HepG2 (cell line): Measurements from ENCODE around the gene DDIT4. TPM values are rescaled to one million over a fixed set of nuclear protein-coding genes. Genes with fewer than 3 reads are reported as not detected.

ENCODE experiments used
- ATM ChIP-seq: fragments of 450-650 bp; IDR thresholded peaks from 2 replicates; pipeline ENCODE4 v1.7.1; 2017; ENCODE audit warnings: mild to moderate bottlenecking, borderline replicate concordance
- ELF3 ChIP-seq: IDR thresholded peaks from 2 replicates; pipeline ENCODE4 v1.6.1; 2016; ENCODE audit warnings: missing genetic modification reagents, missing compliant biosample characterization
- FOSL1 ChIP-seq: sonication (generic); formaldehyde crosslinking; IDR thresholded peaks from 2 replicates; pipeline ENCODE4 v1.9.0; 2021; ENCODE audit warnings: missing genetic modification reagents, borderline replicate concordance
- HDAC1 ChIP-seq: sonication (generic); formaldehyde crosslinking; IDR thresholded peaks from 2 replicates; pipeline ENCODE4 v1.5.1; 2020; ENCODE audit warnings: mild to moderate bottlenecking, missing genetic modification reagents
- IRF2 ChIP-seq: IDR thresholded peaks from 2 replicates; pipeline ENCODE4 v1.6.1; 2018; ENCODE audit warnings: missing genetic modification reagents, missing compliant biosample characterization
- IRX3 ChIP-seq: sonication (generic); formaldehyde crosslinking; IDR thresholded peaks from 2 replicates; pipeline ENCODE4 v1.8.1; 2023; ENCODE audit warnings: mild to moderate bottlenecking, low read depth, missing genetic modification reagents, borderline replicate concordance
- PHF20 ChIP-seq: sonication (generic); formaldehyde crosslinking; IDR thresholded peaks from 2 replicates; pipeline ENCODE4 v1.5.0; 2020; ENCODE audit warnings: mild to moderate bottlenecking, missing genetic modification reagents
- RAD21 ChIP-seq: fragments of 450-650 bp; formaldehyde crosslinking; IDR thresholded peaks from 2 replicates; pipeline ENCODE4 v1.5.0; 2020; ENCODE audit warnings: mild to moderate bottlenecking
- SAFB2 ChIP-seq: sonication (generic); formaldehyde crosslinking; IDR thresholded peaks from 2 replicates; pipeline ENCODE4 v1.5.1; 2020; ENCODE audit warnings: missing genetic modification reagents, low read depth, mild to moderate bottlenecking, borderline replicate concordance
- SIN3B ChIP-seq: fragments of 150-350 bp; IDR thresholded peaks from 2 replicates; pipeline ENCODE4 v1.6.1; 2014; ENCODE audit warnings: low read length
- SIX1 ChIP-seq: sonication (generic); formaldehyde crosslinking; IDR thresholded peaks from 2 replicates; pipeline ENCODE4 v1.4.0; 2020; ENCODE audit warnings: missing genetic modification reagents, borderline replicate concordance
- SNAPC2 ChIP-seq: sonication (generic); formaldehyde crosslinking; IDR thresholded peaks from 2 replicates; pipeline ENCODE4 v1.8.1; 2022; ENCODE audit warnings: mild to moderate bottlenecking, missing genetic modification reagents
- SRSF1 ChIP-seq: fragments of 200-400 bp; formaldehyde crosslinking; optimal IDR thresholded peaks from 2 replicates; pipeline ENCODE3; 2017; ENCODE audit warnings: mild to moderate bottlenecking, low read depth, low read length, moderate library complexity
- XBP1 ChIP-seq: sonication (generic); formaldehyde crosslinking; IDR thresholded peaks from 2 replicates; pipeline ENCODE4 v1.5.0; 2020; ENCODE audit warnings: missing genetic modification reagents
- ZBTB8A ChIP-seq: sonication (generic); formaldehyde crosslinking; IDR thresholded peaks from 2 replicates; pipeline ENCODE4 v1.4.0; 2020; ENCODE audit warnings: mild to moderate bottlenecking, low read depth, missing genetic modification reagents, borderline replicate concordance
- ZNF207 ChIP-seq: fragments of 450-650 bp; IDR thresholded peaks from 2 replicates; pipeline ENCODE4 v1.6.1; 2016; ENCODE audit warnings: antibody characterized with exemption, borderline replicate concordance
- ZNF282 ChIP-seq: fragments of 450-650 bp; IDR thresholded peaks from 2 replicates; pipeline ENCODE4 v1.6.1; 2018; ENCODE audit not compliant: partially characterized antibody
- ZNF333 ChIP-seq: sonication (generic); formaldehyde crosslinking; IDR thresholded peaks from 2 replicates; pipeline ENCODE4 v1.4.0; 2020; ENCODE audit warnings: mild to moderate bottlenecking, missing genetic modification reagents, borderline replicate concordance
- ZSCAN12 ChIP-seq: sonication (generic); formaldehyde crosslinking; IDR thresholded peaks from 2 replicates; pipeline ENCODE4 v1.9.0; 2021; ENCODE audit warnings: mild to moderate bottlenecking, missing genetic modification reagents
- polyA plus RNA-seq, 8 experiments: library from polyadenylated mRNA; depleted of rRNA in 3 of 8; stranded (reverse) in 7 of 8; unstranded in 1 of 8; fragments of >200 nt; fragmentation: Illumina TruSeq in 4 of 8; extraction: Trizol in 4 of 8; gene quantifications; 2 replicates each; pipeline versions ENCODE4 v1.2.1 to v1.2.3, GENCODE V29; 2011 to 2016; ENCODE audit warnings: low read depth in 4 of 8, missing spikeins in 1 of 8, mixed read lengths in 1 of 8; ENCODE audit not compliant: insufficient read depth in 1 of 8
- total RNA-seq, 5 experiments: library from RNA; depleted of rRNA; stranded (reverse); fragments of >200 nt; fragmentation: Illumina TruSeq; extraction: Trizol; gene quantifications; 2 replicates each; pipeline ENCODE4 v1.2.3, GENCODE V29; 2016; ENCODE audit warnings: low read depth in 1 of 5
- TF ChIP-seq, protein P1 (sequence below): sonication (generic); formaldehyde crosslinking; IDR thresholded peaks from 2 replicates; pipeline ENCODE4 v1.4.0; 2020; ENCODE audit warnings: mild to moderate bottlenecking, low read depth, missing genetic modification reagents
- TF ChIP-seq, protein P2 (sequence below): sonication (generic); formaldehyde crosslinking; IDR thresholded peaks from 2 replicates; pipeline ENCODE4 v1.4.0; 2020; ENCODE audit warnings: mild to moderate bottlenecking, missing genetic modification reagents, borderline replicate concordance
- TF ChIP-seq, protein P3 (sequence below): sonication (generic); formaldehyde crosslinking; IDR thresholded peaks from 2 replicates; pipeline ENCODE4 v1.4.0; 2020; ENCODE audit warnings: missing genetic modification reagents

DDIT4 gene
- total and polyA plus RNA-seq, 2 of the 13 experiments (the other 11 are each of a cell fraction or from before 2014, with no cell fraction given) = 35.6 to 40.7 TPM

DNA sequence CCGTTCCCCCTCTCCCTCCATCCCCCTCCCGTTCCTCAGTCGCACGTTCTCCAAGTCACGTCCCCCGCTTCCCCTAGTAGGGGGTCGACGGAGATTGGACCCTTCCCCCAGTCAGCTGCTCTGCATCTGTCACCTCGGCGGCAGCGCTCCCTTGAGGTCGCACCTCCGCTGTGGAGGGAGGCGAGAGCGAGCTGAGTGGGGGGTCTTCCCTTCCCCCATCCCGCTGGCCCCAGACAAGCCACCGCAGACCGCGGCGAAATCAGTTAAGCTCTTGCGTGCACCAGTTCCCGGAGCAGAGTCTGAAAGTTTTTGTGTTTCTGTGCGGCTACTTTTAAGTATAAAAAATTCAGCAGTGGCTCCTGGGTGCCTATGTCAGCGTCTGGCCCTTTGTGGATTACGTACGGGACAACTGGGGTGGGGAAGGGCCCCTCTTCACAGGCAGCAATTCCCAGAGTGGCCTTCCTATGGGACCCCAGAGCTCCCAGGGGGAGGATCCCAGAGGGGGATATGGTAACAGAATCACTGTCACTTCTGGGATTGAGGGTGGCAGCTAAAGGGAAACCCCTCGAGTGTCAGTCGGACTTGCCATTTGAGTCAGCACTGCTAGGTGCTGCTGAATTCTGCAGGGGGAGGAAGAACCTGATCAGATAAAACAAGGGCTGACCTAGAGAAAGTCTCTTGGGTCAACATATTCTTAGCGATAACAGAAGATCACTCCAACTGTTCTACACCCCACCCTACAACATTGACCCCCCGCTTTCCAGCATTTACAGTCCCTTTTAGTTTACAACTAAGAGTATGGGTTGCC lies 12.5 kb upstream of the DDIT4 start (continued):
- TF ChIP-seq SAFB2 (CRISPR knock-in tag) (0 out of 2 replicates have a peak, but pooled peaks have one; percentile 29), HDAC1 (CRISPR knock-in tag) (peak; percentile 77), FOSL1 (CRISPR knock-in tag) (no peak), SIX1 (CRISPR knock-in tag) (0 out of 2 replicates have a peak, but pooled peaks have one; percentile 3), ZBTB8A (no peak), ATM (no peak), SNAPC2 (CRISPR knock-in tag) (peak; percentile 87; the same call in 1 of the 2 replicates), IRX3 (CRISPR knock-in tag) (no peak), PHF20 (CRISPR knock-in tag) (no peak), IRF2 (CRISPR knock-in tag) (peak; percentile 43; the same call in 1 of the 2 replicates), ZSCAN12 (CRISPR knock-in tag) (no peak), ZNF282 (no peak), ZNF207 (no peak), ELF3 (CRISPR knock-in tag) (peak; percentile 55), SRSF1 (no peak), ZNF333 (no peak), SIN3B (no peak), RAD21 (CRISPR knock-in tag) (no peak), XBP1 (CRISPR knock-in tag) (peak; percentile 63; the same call in 1 of the 2 replicates)
- TF ChIP-seq, protein P1, sequence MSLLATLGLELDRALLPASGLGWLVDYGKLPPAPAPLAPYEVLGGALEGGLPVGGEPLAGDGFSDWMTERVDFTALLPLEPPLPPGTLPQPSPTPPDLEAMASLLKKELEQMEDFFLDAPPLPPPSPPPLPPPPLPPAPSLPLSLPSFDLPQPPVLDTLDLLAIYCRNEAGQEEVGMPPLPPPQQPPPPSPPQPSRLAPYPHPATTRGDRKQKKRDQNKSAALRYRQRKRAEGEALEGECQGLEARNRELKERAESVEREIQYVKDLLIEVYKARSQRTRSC = no peak
- TF ChIP-seq, protein P2, sequence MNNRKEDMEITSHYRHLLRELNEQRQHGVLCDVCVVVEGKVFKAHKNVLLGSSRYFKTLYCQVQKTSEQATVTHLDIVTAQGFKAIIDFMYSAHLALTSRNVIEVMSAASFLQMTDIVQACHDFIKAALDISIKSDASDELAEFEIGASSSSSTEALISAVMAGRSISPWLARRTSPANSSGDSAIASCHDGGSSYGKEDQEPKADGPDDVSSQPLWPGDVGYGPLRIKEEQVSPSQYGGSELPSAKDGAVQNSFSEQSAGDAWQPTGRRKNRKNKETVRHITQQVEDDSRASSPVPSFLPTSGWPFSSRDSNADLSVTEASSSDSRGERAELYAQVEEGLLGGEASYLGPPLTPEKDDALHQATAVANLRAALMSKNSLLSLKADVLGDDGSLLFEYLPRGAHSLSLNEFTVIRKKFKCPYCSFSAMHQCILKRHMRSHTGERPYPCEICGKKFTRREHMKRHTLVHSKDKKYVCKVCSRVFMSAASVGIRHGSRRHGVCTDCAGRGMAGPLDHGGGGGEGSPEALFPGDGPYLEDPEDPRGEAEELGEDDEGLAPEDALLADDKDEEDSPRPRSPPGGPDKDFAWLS (CRISPR knock-in tag) = no peak
- TF ChIP-seq, protein P3, sequence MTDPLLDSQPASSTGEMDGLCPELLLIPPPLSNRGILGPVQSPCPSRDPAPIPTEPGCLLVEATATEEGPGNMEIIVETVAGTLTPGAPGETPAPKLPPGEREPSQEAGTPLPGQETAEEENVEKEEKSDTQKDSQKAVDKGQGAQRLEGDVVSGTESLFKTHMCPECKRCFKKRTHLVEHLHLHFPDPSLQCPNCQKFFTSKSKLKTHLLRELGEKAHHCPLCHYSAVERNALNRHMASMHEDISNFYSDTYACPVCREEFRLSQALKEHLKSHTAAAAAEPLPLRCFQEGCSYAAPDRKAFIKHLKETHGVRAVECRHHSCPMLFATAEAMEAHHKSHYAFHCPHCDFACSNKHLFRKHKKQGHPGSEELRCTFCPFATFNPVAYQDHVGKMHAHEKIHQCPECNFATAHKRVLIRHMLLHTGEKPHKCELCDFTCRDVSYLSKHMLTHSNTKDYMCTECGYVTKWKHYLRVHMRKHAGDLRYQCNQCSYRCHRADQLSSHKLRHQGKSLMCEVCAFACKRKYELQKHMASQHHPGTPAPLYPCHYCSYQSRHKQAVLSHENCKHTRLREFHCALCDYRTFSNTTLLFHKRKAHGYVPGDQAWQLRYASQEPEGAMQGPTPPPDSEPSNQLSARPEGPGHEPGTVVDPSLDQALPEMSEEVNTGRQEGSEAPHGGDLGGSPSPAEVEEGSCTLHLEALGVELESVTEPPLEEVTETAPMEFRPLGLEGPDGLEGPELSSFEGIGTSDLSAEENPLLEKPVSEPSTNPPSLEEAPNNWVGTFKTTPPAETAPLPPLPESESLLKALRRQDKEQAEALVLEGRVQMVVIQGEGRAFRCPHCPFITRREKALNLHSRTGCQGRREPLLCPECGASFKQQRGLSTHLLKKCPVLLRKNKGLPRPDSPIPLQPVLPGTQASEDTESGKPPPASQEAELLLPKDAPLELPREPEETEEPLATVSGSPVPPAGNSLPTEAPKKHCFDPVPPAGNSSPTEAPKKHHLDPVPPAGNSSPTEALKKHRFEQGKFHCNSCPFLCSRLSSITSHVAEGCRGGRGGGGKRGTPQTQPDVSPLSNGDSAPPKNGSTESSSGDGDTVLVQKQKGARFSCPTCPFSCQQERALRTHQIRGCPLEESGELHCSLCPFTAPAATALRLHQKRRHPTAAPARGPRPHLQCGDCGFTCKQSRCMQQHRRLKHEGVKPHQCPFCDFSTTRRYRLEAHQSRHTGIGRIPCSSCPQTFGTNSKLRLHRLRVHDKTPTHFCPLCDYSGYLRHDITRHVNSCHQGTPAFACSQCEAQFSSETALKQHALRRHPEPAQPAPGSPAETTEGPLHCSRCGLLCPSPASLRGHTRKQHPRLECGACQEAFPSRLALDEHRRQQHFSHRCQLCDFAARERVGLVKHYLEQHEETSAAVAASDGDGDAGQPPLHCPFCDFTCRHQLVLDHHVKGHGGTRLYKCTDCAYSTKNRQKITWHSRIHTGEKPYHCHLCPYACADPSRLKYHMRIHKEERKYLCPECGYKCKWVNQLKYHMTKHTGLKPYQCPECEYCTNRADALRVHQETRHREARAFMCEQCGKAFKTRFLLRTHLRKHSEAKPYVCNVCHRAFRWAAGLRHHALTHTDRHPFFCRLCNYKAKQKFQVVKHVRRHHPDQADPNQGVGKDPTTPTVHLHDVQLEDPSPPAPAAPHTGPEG (CRISPR knock-in tag) = 0 out of 2 replicates have a peak, but pooled peaks have one; percentile 56
